ENCODE results near the gene IRS2.

Gene IRS2

DNA sequence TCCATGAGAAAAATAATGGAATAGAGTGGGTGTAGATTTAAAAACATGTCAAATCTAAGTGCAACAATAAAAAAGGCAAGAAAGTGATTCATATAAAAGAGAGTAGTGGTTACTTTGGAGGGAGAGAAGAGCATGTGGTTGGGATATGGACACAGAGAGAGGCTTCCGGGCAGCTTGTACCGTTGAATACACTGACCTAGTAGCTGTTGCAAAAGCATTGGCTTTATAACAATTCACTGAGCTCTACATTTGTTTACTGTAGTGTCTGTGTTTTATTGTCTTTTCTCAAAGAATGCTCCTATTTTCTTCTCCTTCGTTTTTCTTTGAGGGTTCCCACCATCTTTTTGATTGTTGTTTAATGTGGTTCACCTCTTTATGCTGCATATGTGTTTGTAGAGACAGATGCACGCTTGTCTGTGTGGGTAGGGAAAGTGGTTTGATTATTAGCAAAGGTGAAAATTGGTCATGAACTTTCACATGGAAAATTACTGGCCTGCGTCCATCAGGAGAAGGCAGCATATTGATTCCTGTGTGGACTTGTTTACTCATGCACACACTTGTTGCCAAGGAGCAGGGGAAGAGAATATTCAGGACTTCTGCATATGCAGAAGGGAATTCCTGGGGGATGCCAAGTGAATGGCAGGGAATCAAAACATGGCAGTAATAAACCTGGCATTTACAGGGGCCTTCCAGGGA is 29.9 kb upstream of the IRS2 start:
- Mint-ChIP-seq H3K27ac (peak overlapping the region in 1 of 3 experiments; percentile 67), H3K4me3 (no peak overlapping the region), H3K4me1 (no peaks in the 10 kb centered on the region), H3K36me3 (ENCODE audit: low read depth) (no peaks in the 10 kb centered on the region), H3K9me3 (no peaks in the 10 kb centered on the region), H3K27me3 (ENCODE audit: low read depth) (peaks cover 8% of the 10 kb centered on the region)
- TF ChIP-seq, protein P1, sequence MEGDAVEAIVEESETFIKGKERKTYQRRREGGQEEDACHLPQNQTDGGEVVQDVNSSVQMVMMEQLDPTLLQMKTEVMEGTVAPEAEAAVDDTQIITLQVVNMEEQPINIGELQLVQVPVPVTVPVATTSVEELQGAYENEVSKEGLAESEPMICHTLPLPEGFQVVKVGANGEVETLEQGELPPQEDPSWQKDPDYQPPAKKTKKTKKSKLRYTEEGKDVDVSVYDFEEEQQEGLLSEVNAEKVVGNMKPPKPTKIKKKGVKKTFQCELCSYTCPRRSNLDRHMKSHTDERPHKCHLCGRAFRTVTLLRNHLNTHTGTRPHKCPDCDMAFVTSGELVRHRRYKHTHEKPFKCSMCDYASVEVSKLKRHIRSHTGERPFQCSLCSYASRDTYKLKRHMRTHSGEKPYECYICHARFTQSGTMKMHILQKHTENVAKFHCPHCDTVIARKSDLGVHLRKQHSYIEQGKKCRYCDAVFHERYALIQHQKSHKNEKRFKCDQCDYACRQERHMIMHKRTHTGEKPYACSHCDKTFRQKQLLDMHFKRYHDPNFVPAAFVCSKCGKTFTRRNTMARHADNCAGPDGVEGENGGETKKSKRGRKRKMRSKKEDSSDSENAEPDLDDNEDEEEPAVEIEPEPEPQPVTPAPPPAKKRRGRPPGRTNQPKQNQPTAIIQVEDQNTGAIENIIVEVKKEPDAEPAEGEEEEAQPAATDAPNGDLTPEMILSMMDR (IDR thresholded peaks at IDR 0.05; ENCODE audit: unreplicated experiment in 3 of 3) = no peak

GRCh38 chr13:109815651-109816050 is 29.3 kb upstream of the IRS2 start:
- H3K4me1 Mint-ChIP-seq = no peaks in the 10 kb centered on the region
- no peaks in the 10 kb centered on the region for H3K9me3 Mint-ChIP-seq
- no peak overlapping the region for H3K4me3 Mint-ChIP-seq
- H3K27me3 Mint-ChIP-seq (ENCODE audit: low read depth) = peaks cover 8% of the 10 kb centered on the region
- H3K27ac Mint-ChIP-seq = peak overlapping the region in 1 of 3 experiments; percentile 67
- TF ChIP-seq, protein P1 (IDR thresholded peaks at IDR 0.05; ENCODE audit: unreplicated experiment in 3 of 3) = no peak
- H3K36me3 Mint-ChIP-seq (ENCODE audit: low read depth) = no peaks in the 10 kb centered on the region

DNA sequence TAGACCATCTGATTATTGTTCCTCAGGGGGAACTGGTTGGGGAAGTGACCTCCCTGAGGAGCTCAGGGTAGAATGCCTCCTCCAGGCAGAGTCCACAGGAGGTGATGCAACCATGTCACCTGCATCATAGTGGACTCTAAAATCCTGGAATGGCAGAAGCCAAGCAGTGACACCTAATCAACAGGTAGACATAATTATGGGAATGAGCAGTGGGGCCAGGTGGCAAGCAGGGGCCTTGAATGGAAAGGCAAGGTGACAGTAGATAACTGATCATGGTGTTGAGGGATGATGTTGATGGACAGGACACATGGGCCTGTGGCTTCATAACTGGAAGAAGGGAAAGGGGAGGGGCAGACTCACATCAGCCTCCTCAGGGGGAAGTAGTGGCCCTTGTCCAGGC is 27.3 kb upstream of the IRS2 start:
- Mint-ChIP-seq H3K4me1 (no peaks in the 10 kb centered on the region), H3K9me3 (no peaks in the 10 kb centered on the region), H3K27me3 (ENCODE audit: low read depth) (peaks cover 9% of the 10 kb centered on the region), H3K36me3 (ENCODE audit: low read depth) (no peaks in the 10 kb centered on the region), H3K4me3 (no peak overlapping the region), H3K27ac (no peak overlapping the region)
- TF ChIP-seq, protein P1 (IDR thresholded peaks at IDR 0.05; ENCODE audit: unreplicated experiment in 3 of 3) = no peak

GRCh38 chr13:109812382-109812781 is 26.0 kb upstream of the IRS2 start:
- Mint-ChIP-seq H3K27me3 (ENCODE audit: low read depth) (peaks cover 9% of the 10 kb centered on the region), H3K9me3 (no peaks in the 10 kb centered on the region), H3K27ac (no peak overlapping the region), H3K4me1 (no peaks in the 10 kb centered on the region), H3K4me3 (no peak overlapping the region), H3K36me3 (ENCODE audit: low read depth) (no peaks in the 10 kb centered on the region)
- TF ChIP-seq, protein P1 (IDR thresholded peaks at IDR 0.05; ENCODE audit: unreplicated experiment in 3 of 3) = no peak

DNA sequence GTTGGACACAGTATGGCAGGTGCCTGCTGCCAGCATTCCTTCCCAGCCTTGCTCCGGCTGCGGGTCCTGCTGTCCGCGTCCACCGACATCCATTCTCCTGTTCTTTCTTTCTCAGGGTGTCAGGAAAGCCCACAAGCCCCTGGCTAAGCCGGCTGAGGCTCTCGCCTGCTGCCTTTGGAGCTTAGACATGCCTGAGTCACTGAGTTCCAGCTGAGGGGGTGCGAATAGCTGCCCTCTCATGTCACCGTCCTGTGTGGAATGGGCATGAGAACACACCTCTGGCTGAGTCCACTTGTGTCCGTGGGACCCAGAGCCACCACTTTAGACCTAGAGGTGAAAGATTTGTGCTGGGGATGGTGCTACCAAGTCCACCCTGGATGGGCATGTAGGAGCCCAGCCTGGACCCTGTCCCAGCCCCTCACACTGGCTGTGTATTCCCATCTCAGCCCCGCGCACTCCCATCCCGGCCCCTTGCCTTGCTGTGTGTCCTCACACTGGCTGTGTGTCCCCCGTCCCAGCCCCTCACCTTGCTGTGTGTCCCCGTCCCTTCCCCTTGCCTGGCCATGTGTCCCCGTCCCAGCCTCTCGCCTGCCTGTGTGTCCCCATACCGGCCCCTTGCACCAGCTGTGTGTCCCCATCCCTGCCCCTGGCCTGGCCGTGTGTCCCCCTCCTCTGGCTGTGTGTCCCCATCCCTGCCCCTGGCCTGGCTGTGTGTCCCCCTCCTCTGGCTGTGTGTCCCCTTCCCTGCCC is 24.6 kb upstream of the IRS2 start:
- H3K27me3 Mint-ChIP-seq (ENCODE audit: low read depth) = peaks cover 9% of the 10 kb centered on the region
- TF ChIP-seq, protein P1 (IDR thresholded peaks at IDR 0.05; ENCODE audit: unreplicated experiment in 3 of 3) = no peak
- H3K27ac Mint-ChIP-seq = no peak overlapping the region

More for the DNA sequence above, 24.6 kb upstream of the IRS2 start:
- Mint-ChIP-seq H3K36me3 (ENCODE audit: low read depth) (no peaks in the 10 kb centered on the region), H3K9me3 (no peaks in the 10 kb centered on the region), H3K4me1 (no peaks in the 10 kb centered on the region), H3K4me3 (no peak overlapping the region)
